GM11168 (cell line): ENCODE measurements around the gene XAGE2.

Experiments used
- in situ Hi-C: fragments of 300-500 bp; cut with MboI; formaldehyde crosslinking; loops from one replicate; pipeline ENCODE4 v1.12.0; 2022; ENCODE audit warnings: low sequenced_read_pairs; ENCODE audit not compliant: unreplicated experiment

XAGE2 gene

DNA sequence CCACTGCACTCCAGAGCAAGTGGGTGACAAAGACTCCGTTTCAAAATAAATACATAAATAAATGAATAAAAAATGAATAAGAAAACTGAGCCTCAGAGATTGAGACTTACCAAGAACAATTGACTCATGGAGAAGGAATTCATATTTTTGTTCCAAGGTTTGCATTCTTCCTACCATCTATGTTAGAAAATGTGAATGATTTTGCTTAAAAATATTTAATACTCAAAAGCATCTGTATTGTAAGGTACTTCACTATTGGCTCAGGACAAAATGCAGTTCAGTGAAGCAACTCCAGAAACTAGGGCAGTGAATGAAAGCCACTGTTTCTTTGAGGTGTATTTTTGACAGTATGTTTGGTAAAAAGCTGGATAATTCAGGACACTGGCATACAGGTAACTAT, 54.1 kb downstream of the XAGE2 start:
- in situ Hi-C loops, result no loop called here

DNA sequence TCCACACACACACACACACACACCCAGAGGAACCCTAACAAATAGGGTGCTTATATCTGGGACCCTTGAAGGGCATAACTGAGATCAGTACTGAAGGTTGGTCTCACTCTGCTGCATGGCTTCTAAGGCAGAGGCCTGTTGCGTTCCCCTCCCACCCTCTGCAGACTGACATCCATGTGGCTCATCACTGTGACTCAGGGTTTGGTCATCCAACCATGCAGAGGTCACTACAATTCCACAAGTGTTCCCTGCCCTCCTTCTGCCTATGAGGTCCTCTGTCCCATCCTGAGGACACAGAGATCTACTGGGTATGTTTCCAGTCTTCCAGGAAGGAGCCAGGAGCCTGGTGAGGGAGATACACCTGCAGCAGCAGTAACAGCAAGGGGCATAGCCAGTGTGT, 55.8 kb downstream of the XAGE2 start:
- in situ Hi-C loops, result no loop called here
